D721Med (cell line): ENCODE data around the gene RBBP5.

Experiments
- DNase-seq: peaks from one replicate; pipeline ENCODE4 v3.0.0; 2011; ENCODE audit warnings: low spot score; ENCODE audit not compliant: insufficient read length
- FAIRE-seq: peaks from 2 replicates; lab custom pipeline; 2011; peaks lifted over from hg19 to GRCh38; lab: Jason Lieb, UNC
- TF ChIP-seq, protein P1 (sequence below): IDR thresholded peaks from 2 replicates; pipeline ENCODE4 v1.5.1; 2012; ENCODE audit warnings: mild to moderate bottlenecking, control low read depth; ENCODE audit not compliant: insufficient read depth; ENCODE audit errors: missing control alignments

The RBBP5 gene

DNA sequence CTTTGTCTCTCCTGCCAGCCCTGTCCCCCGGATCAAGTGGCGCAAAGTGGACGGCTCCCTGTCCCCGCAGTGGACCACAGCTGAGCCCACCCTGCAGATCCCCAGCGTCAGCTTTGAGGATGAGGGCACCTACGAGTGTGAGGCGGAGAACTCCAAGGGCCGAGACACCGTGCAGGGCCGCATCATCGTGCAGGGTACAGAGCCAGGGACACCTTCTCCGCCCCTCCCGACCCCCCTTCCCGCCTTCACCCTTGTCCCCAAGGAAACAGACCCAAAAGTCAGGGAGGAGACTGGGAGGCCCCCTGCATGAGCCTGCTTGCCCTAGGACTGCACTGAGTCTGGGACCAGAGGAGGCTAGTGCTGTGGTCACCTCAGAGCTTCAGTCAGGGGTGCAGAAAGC lies 60.6 kb downstream of the RBBP5 start:
- DNase-seq (no peak), FAIRE-seq (no peak)
- TF ChIP-seq, protein P1, sequence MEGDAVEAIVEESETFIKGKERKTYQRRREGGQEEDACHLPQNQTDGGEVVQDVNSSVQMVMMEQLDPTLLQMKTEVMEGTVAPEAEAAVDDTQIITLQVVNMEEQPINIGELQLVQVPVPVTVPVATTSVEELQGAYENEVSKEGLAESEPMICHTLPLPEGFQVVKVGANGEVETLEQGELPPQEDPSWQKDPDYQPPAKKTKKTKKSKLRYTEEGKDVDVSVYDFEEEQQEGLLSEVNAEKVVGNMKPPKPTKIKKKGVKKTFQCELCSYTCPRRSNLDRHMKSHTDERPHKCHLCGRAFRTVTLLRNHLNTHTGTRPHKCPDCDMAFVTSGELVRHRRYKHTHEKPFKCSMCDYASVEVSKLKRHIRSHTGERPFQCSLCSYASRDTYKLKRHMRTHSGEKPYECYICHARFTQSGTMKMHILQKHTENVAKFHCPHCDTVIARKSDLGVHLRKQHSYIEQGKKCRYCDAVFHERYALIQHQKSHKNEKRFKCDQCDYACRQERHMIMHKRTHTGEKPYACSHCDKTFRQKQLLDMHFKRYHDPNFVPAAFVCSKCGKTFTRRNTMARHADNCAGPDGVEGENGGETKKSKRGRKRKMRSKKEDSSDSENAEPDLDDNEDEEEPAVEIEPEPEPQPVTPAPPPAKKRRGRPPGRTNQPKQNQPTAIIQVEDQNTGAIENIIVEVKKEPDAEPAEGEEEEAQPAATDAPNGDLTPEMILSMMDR = no peak

GRCh38 chr1:205060746-205061145 lies 61.0 kb downstream of the RBBP5 start:
- TF ChIP-seq, protein P1 = no peak
- peak; percentile 36 for DNase-seq

GRCh38 chr1:205059660-205060059 lies 62.1 kb downstream of the RBBP5 start:
- DNase-seq = no peak
- TF ChIP-seq, protein P1 = no peak
- no peak for FAIRE-seq

More at GRCh38 chr1:205060746-205061145, 61.0 kb downstream of the RBBP5 start:
- FAIRE-seq = no peak

DNA sequence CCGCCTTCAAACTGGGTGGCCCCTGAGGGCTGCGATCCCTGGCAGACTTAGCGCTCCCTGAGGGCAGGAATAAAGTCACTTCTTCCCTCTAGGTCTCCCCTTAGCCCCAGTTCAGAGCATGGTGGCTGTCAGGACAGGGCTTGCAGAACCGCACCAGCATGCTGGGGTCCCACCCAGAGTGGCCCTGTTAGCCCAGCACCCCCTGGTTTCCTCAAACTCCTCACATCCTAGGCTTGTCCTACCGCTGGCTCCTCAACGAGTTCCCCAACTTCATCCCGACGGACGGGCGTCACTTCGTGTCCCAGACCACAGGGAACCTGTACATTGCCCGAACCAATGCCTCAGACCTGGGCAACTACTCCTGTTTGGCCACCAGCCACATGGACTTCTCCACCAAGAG lies 62.9 kb downstream of the RBBP5 start:
- DNase-seq = no peak
- TF ChIP-seq, protein P1 = no peak
- no peak for FAIRE-seq

- FAIRE-seq = no peak
- TF ChIP-seq, protein P1 = no peak
- DNase-seq = no peak
These were observed 63.8 kb downstream of the RBBP5 start for GRCh38 chr1:205057808-205058575.

GRCh38 chr1:205056956-205057568 lies 64.7 kb downstream of the RBBP5 start:
- FAIRE-seq (no peak), DNase-seq (no peak)
- TF ChIP-seq, protein P1 = no peak

- TF ChIP-seq, protein P1 = no peak
- FAIRE-seq = no peak
- peak; percentile 99 for DNase-seq
These were observed 65.6 kb downstream of the RBBP5 start for GRCh38 chr1:205056188-205056611.
